GM12892 (cell line): ENCODE data around the gene TSPAN9.

Source experiments
- POLR2A ChIP-seq: IDR thresholded peaks from 2 replicates; pipeline ENCODE4 v1.6.1; 2011; ENCODE audit warnings: low read depth, low read length, control low read depth
- POLR2AphosphoS5 ChIP-seq: IDR thresholded peaks from 2 replicates; pipeline ENCODE4 v1.6.1; 2011; ENCODE audit warnings: low read depth, low read length, control low read depth
- TAF1 ChIP-seq: IDR thresholded peaks from 2 replicates; pipeline ENCODE4 v1.6.1; 2011; ENCODE audit warnings: low read depth, mild to moderate bottlenecking, control low read depth, low read length, borderline replicate concordance

DNA sequence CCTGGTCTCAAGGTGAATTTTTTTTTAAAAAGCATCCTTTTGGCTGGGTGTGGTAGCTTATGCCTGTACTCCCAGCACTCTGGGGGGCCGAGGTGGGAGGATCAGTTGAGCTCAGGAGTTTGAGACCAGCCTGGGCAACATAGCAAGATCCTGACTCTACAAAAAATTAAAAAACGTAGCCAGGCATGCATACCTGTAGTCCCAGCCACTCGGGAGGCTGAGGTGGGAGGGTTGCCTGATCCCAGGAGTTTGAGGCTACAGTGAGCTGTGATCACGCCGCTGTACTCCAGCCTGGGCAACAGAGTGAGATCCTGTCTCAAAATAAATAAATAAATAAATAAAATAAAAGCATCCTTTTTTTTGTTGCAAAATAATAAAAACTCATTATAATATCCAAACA, 12.4 kb downstream of the TSPAN9 start:
- TF ChIP-seq POLR2A, result no peak
- no peak for TF ChIP-seq POLR2AphosphoS5
- TF ChIP-seq TAF1, result no peak
